Stimulated activated naive B cell treated with anti-CD40 and anti-IgM and Interleukin-4, amounts not matched to agents 10 μg/mL and 1 μg/mL and 100 μg/mL, for 72 hours (primary cell): ENCODE measurements around the gene COMMD10.

Experiments
- ATAC-seq, 2 donors: fragments of 150-1000 bp; cut with Tn5 transposase; replicated peaks; 2 replicates each; pipeline ENCODE4 v1.10.0; 2021; ENCODE audit warnings: moderate library complexity in 1 of 2
- DNase-seq: peaks from one replicate; pipeline ENCODE4 v3.0.0; 2021
- H3K27ac Mint-ChIP-seq: one replicate; pipeline ENCODE4 v1.8.0; 2022; ENCODE audit warnings: mild to moderate bottlenecking, mixed read lengths
- H3K27me3 Mint-ChIP-seq, 2 donors: one replicate each; pipeline ENCODE4 v1.8.0; 2022; ENCODE audit warnings: mixed read lengths in 2 of 2
- H3K36me3 Mint-ChIP-seq, 2 donors: one replicate each; pipeline ENCODE4 v1.8.0; 2022; ENCODE audit warnings: mixed read lengths in 2 of 2, mild to moderate bottlenecking in 1 of 2
- H3K4me1 Mint-ChIP-seq, 2 donors: one replicate each; pipeline ENCODE4 v1.8.0; 2022; ENCODE audit warnings: mixed read lengths in 2 of 2, mild to moderate bottlenecking in 1 of 2
- H3K4me3 Mint-ChIP-seq, 2 donors: one replicate each; pipeline ENCODE4 v1.8.0; 2022; ENCODE audit warnings: mild to moderate bottlenecking in 2 of 2, mixed read lengths in 2 of 2, moderate library complexity in 1 of 2
- H3K9me3 Mint-ChIP-seq, 2 donors: one replicate each; pipeline ENCODE4 v1.8.0; 2022; ENCODE audit warnings: mixed read lengths in 2 of 2, mild to moderate bottlenecking in 1 of 2

COMMD10 gene

DNA sequence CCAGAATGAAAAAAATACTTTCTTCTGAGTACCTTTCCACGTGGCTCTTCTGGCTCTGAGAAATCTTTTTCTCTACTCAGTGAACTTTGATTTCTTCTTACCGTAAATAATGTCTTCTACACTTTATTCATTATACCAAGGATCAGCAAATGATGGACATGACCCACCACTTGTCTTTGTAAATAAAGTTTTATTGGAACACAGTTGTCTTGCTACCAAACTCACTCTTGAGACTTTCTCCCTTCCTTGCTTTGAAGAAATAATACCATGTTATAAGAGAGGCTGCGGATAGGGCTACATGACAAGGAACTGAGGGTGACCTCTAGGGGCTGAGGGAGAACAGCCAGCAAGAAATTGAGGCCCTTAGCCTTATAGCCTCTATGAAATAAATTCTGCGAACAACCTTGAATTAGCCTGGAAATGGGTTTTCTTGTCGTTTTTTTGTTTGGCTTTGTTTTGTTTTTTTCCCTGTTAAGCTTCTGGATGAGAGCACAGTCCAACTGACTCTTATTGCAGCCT is 212.5 kb downstream of the COMMD10 start:
- no peaks in the 10 kb centered on the region for H3K4me1 Mint-ChIP-seq
- no peak overlapping the region for H3K4me3 Mint-ChIP-seq
- DNase-seq (no peak), ATAC-seq (no peak)
- no peak overlapping the region for H3K27ac Mint-ChIP-seq
- peaks cover 3 to 8% of the 10 kb centered on the region in 2 donors for H3K9me3 Mint-ChIP-seq
- H3K36me3 Mint-ChIP-seq: peaks cover 33 to 63% of the 10 kb centered on the region in 2 donors
- no peaks in the 10 kb centered on the region for H3K27me3 Mint-ChIP-seq

- H3K4me3 Mint-ChIP-seq: no peak overlapping the region
These were observed 215.2 kb downstream of the COMMD10 start for GRCh38 chr5:116299746-116300640.

DNA sequence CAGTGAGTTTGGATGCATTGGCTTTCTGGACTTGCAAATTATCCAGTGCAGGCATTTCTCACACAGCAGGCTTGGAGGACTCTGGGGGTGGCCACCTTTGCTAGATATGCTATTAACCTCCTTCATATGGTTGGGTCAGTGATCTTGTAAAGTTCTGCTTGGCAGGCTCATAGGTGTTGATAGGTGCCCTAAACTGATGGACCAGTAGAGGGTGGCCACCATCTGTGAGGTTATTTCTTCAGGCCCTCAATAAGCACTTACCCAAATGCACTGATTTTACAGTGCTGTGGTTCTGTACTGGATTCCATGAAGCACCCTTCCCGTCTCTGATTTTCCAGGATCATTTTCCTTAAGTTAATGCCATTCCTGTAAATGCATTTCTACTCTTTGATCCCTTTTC is 216.3 kb downstream of the COMMD10 start:
- ATAC-seq: no peak
- no peaks in the 10 kb centered on the region for H3K27me3 Mint-ChIP-seq
- no peak for DNase-seq
- H3K4me1 Mint-ChIP-seq: no peaks in the 10 kb centered on the region
- H3K36me3 Mint-ChIP-seq: peaks cover 53 to 86% of the 10 kb centered on the region in 2 donors
- H3K27ac Mint-ChIP-seq: no peak overlapping the region
- peaks cover 21 to 24% of the 10 kb centered on the region in 2 donors for H3K9me3 Mint-ChIP-seq
- no peak overlapping the region for H3K4me3 Mint-ChIP-seq

More at GRCh38 chr5:116299746-116300640, 215.2 kb downstream of the COMMD10 start:
- Mint-ChIP-seq H3K27me3 (no peaks in the 10 kb centered on the region), H3K36me3 (peaks cover 44 to 80% of the 10 kb centered on the region in 2 donors), H3K27ac (no peak overlapping the region), H3K9me3 (peaks cover 12 to 16% of the 10 kb centered on the region in 2 donors), H3K4me1 (no peaks in the 10 kb centered on the region)
- ATAC-seq: no peak
- DNase-seq: no peak

DNA sequence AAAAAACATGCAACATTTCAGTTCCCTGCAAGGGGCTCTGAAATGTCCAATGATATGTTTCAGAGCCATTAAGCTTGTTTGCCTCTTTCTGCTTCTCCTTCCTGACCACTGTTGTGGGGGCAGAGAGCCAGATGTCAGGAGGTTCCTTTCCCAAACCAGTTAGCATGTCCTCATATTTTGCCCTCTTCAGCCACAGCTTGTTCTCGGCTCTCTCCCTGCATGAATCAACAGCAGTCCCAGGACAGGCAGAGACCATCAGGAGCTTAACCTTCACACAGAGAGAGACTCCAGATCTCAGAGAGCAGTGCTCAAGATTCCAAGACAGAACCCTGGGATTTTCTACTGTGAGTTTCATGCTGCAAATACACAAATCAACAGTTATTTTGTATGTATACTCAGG is 218.5 kb downstream of the COMMD10 start:
- Mint-ChIP-seq H3K36me3 (peaks cover 55 to 86% of the 10 kb centered on the region in 2 donors), H3K4me3 (no peak overlapping the region), H3K4me1 (no peaks in the 10 kb centered on the region), H3K9me3 (peaks cover 28 to 31% of the 10 kb centered on the region in 2 donors), H3K27me3 (no peaks in the 10 kb centered on the region), H3K27ac (no peak overlapping the region)
- DNase-seq: no peak
- ATAC-seq: no peak

GRCh38 chr5:116303810-116304209 is 219.0 kb downstream of the COMMD10 start:
- Mint-ChIP-seq H3K27ac (no peak overlapping the region), H3K4me1 (no peaks in the 10 kb centered on the region), H3K9me3 (peaks cover 28 to 31% of the 10 kb centered on the region in 2 donors), H3K4me3 (no peak overlapping the region), H3K27me3 (no peaks in the 10 kb centered on the region), H3K36me3 (peaks cover 55 to 83% of the 10 kb centered on the region in 2 donors)
- ATAC-seq (no peak), DNase-seq (no peak)

DNA sequence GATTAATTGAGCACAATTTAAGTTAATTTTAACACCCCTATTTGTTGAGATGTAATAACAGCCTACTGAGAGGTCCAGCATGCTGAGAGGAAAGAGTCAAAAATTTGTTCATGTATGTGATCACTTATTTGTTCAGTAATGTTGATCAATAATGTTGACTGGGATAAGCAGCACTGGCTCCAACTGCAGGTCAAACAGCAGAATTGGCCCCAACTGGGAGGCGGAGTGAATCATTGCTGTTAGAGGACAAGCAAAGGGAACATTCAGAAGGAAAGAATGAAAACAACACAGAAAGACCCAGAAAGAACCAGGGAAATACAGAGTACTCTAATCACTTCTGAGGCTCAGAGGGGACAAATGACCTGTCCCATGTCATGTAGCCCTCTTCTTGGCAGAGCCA is 221.1 kb downstream of the COMMD10 start:
- Mint-ChIP-seq H3K9me3 (peaks cover 37 to 41% of the 10 kb centered on the region in 2 donors), H3K27ac (peak overlapping the region; percentile 57), H3K27me3 (no peaks in the 10 kb centered on the region), H3K4me3 (no peak overlapping the region), H3K4me1 (no peaks in the 10 kb centered on the region), H3K36me3 (peaks cover 64 to 88% of the 10 kb centered on the region in 2 donors)
- no peak for DNase-seq
- ATAC-seq: no peak

GRCh38 chr5:116306846-116307245 is 222.0 kb downstream of the COMMD10 start:
- Mint-ChIP-seq H3K27me3 (no peaks in the 10 kb centered on the region), H3K36me3 (peaks cover 69 to 91% of the 10 kb centered on the region in 2 donors), H3K9me3 (peaks cover 40 to 44% of the 10 kb centered on the region in 2 donors), H3K4me3 (no peak overlapping the region), H3K4me1 (no peaks in the 10 kb centered on the region), H3K27ac (no peak overlapping the region)
- no peak for ATAC-seq
- no peak for DNase-seq

DNA sequence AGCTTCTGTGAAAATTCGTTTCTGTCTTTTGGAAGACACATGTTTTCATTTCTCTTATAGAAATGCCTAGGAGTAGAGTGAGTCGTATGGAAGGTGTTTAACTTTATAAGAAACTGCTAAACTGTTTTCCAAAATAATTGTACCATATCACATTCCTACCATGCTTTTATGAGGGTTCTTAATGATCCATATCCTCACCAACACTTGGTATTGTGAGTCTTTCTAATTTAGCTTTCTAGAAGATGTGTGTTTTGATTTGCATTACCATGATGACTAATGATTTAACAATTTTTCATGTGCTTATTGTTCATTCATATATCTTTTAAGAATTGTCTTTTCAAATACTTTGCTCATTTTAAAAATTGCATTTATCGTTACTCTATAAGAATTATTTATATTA is 223.6 kb downstream of the COMMD10 start:
- no peak for DNase-seq
- Mint-ChIP-seq H3K27me3 (no peaks in the 10 kb centered on the region), H3K9me3 (peaks cover 39 to 43% of the 10 kb centered on the region in 2 donors), H3K4me1 (peaks cover under 1 to 3% of the 10 kb centered on the region in 2 donors), H3K27ac (no peak overlapping the region), H3K4me3 (no peak overlapping the region), H3K36me3 (peaks cover 80 to 93% of the 10 kb centered on the region in 2 donors)
- ATAC-seq: no peak

- Mint-ChIP-seq H3K27me3 (no peaks in the 10 kb centered on the region), H3K27ac (no peak overlapping the region)
- no peak for ATAC-seq
These were observed 228.5 kb downstream of the COMMD10 start for GRCh38 chr5:116313366-116313765.

DNA sequence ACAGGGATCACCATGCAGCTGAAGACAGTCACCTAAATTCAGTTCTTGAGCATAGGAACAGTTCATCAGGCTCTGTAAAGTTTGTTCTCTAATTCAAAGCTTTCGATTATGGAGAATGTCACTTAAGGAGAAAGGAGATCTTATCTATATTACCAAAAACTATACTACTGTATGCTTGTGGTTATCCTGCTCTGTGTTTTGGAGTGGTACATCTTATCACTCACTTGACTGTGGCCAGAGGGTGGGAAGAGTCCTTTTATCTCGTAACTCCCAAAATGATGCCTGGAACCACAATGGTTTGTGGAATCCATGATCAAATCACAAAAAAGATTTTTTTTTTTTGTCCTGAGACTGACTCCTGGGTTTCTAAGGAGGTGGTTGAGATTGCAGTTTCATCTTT is 230.7 kb downstream of the COMMD10 start:
- no peak overlapping the region for H3K27ac Mint-ChIP-seq
- H3K9me3 Mint-ChIP-seq: peaks cover 9 to 19% of the 10 kb centered on the region in 2 donors
- H3K36me3 Mint-ChIP-seq: peaks cover 66 to 91% of the 10 kb centered on the region in 2 donors
- no peak for ATAC-seq
- H3K4me3 Mint-ChIP-seq: no peak overlapping the region
- H3K27me3 Mint-ChIP-seq: no peaks in the 10 kb centered on the region
- peaks cover 2 to 4% of the 10 kb centered on the region in 2 donors for H3K4me1 Mint-ChIP-seq
- DNase-seq: no peak

More at GRCh38 chr5:116313366-116313765, 228.5 kb downstream of the COMMD10 start:
- peaks cover 60 to 89% of the 10 kb centered on the region in 2 donors for H3K36me3 Mint-ChIP-seq
- no peak for DNase-seq
- no peak overlapping the region for H3K4me3 Mint-ChIP-seq
- peaks cover 12 to 28% of the 10 kb centered on the region in 2 donors for H3K9me3 Mint-ChIP-seq
- H3K4me1 Mint-ChIP-seq: peaks cover 2 to 4% of the 10 kb centered on the region in 2 donors

GRCh38 chr5:116318091-116318854 is 233.4 kb downstream of the COMMD10 start:
- peaks cover 60 to 86% of the 10 kb centered on the region in 2 donors for H3K36me3 Mint-ChIP-seq
- H3K27me3 Mint-ChIP-seq: no peaks in the 10 kb centered on the region
- H3K9me3 Mint-ChIP-seq: peaks cover 8 to 16% of the 10 kb centered on the region in 2 donors
- no peak overlapping the region for H3K4me3 Mint-ChIP-seq
- H3K27ac Mint-ChIP-seq: no peak overlapping the region
- peaks cover 2% of the 10 kb centered on the region in 2 donors for H3K4me1 Mint-ChIP-seq
- no peak for ATAC-seq
- no peak for DNase-seq

- no peak overlapping the region for H3K27ac Mint-ChIP-seq
- ATAC-seq (no peak), DNase-seq (no peak)
- H3K4me1 Mint-ChIP-seq: no peaks in the 10 kb centered on the region
- no peaks in the 10 kb centered on the region for H3K27me3 Mint-ChIP-seq
- H3K9me3 Mint-ChIP-seq: peaks cover 8 to 13% of the 10 kb centered on the region in 2 donors
- peaks cover 68 to 88% of the 10 kb centered on the region in 2 donors for H3K36me3 Mint-ChIP-seq
- H3K4me3 Mint-ChIP-seq: no peak overlapping the region
These were observed 235.7 kb downstream of the COMMD10 start for GRCh38 chr5:116320486-116320885.

DNA sequence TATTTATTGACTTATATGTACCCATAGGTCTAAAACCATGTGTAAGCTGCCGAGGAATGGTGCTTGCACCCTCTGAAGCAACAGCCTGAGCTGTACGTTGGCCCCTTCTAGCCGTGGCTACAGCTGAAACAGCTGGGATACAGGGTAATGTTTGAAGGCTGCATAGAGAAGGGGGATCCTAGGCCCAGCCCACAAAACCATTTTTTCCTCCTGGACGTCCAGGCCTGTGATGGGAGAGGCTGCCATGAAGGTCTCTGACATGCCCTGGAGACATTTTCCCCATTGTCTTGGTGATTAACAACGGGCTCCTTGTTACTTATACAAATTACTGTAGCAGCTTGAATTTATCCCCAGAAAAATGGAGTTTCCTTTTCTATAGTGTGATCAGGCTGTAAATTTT is 244.7 kb downstream of the COMMD10 start:
- no peak overlapping the region for H3K4me3 Mint-ChIP-seq
- no peaks in the 10 kb centered on the region for H3K4me1 Mint-ChIP-seq
- no peak overlapping the region for H3K27ac Mint-ChIP-seq
- ATAC-seq (no peak), DNase-seq (no peak)
- no peaks in the 10 kb centered on the region for H3K27me3 Mint-ChIP-seq
- H3K36me3 Mint-ChIP-seq: peaks cover 62 to 84% of the 10 kb centered on the region in 2 donors
- peaks cover 36 to 42% of the 10 kb centered on the region in 2 donors for H3K9me3 Mint-ChIP-seq

- Mint-ChIP-seq H3K27ac (no peak overlapping the region), H3K36me3 (peaks cover 21 to 43% of the 10 kb centered on the region in 2 donors), H3K27me3 (no peaks in the 10 kb centered on the region), H3K4me3 (no peak overlapping the region), H3K4me1 (peaks cover 0 to 4% of the 10 kb centered on the region in 2 donors), H3K9me3 (peaks cover 17 to 18% of the 10 kb centered on the region in 2 donors)
- ATAC-seq (peak; percentile 67 to 76), DNase-seq (no peak)
These were observed 256.0 kb downstream of the COMMD10 start for GRCh38 chr5:116340799-116341198.
